Measurements from ENCODE around the gene WDR5B. TPM values are rescaled to one million over a fixed set of nuclear protein-coding genes. Genes with fewer than 3 reads are reported as not detected.
"Not testable (repeated sequence)": the region's sequence is repeated elsewhere in the genome, so short reads cannot be mapped to it uniquely, and the experiment has no call there.

The WDR5B gene
- total and polyA plus RNA-seq, 2 of the 8 experiments (the other 6 are each of a cell fraction or from before 2014, with no cell fraction given) = 1.9 to 3.5 TPM

- FAIRE-seq; H2BK12ac ChIP-seq (ENCODE audit: low read depth, low read length); H3K56ac ChIP-seq (replicated peaks; ENCODE audit: insufficient read length, low read depth, low read length); H3K27me3 ChIP-seq (replicated peaks in 1 of 4; ENCODE audit: control insufficient read depth in 3 of 4, extremely low read depth in 1 of 4, insufficient read depth in 3 of 4, low read length in 3 of 4); H3K23me2 ChIP-seq (ENCODE audit: low read depth, low read length); DNase-seq (ENCODE audit: low read depth in 1 of 2, low spot score in 2 of 2); H4K20me1 ChIP-seq (replicated peaks in 1 of 2; ENCODE audit: control insufficient read depth in 1 of 2, insufficient read depth in 2 of 2, low read length in 2 of 2); H3K4me2 ChIP-seq (ENCODE audit: insufficient read depth in 1 of 2, low read depth in 2 of 2, low read length in 2 of 2); H4K5ac ChIP-seq (ENCODE audit: insufficient read length, low read depth, low read length); H3K4me3 ChIP-seq (ENCODE audit: extremely low read depth in 1 of 4, insufficient read depth in 2 of 4, low read depth in 3 of 4, low read length in 4 of 4); H3K4me1 ChIP-seq (replicated peaks in 1 of 4; ENCODE audit: control insufficient read depth in 3 of 4, insufficient read depth in 4 of 4, low read length in 3 of 4); H2BK20ac ChIP-seq (ENCODE audit: low read length); H2BK5ac ChIP-seq (ENCODE audit: low read depth, low read length); H3K79me2 ChIP-seq (ENCODE audit: control insufficient read depth in 1 of 2, insufficient read depth in 2 of 2, low read length in 2 of 2); H2AFZ ChIP-seq (ENCODE audit: low read length); H2BK120ac ChIP-seq (replicated peaks; ENCODE audit: low read depth, low read length); H3K14ac ChIP-seq (ENCODE audit: insufficient read length); H4K91ac ChIP-seq (replicated peaks; ENCODE audit: insufficient read length, low read length); H2AK5ac ChIP-seq (ENCODE audit: low read depth, low read length); H3K79me1 ChIP-seq (ENCODE audit: low read depth, low read length); H3K4ac ChIP-seq (replicated peaks; ENCODE audit: insufficient read length, low read depth, low read length); H3K18ac ChIP-seq (ENCODE audit: extremely low read depth, low read length); H3K9me3 ChIP-seq (ENCODE audit: insufficient read depth in 2 of 2, low read depth in 1 of 2, low read length in 1 of 2); H4K8ac ChIP-seq (ENCODE audit: extremely low read depth, insufficient read depth, low read length); H2BK15ac ChIP-seq (ENCODE audit: low read length); H3K27ac ChIP-seq (ENCODE audit: low read depth, low read length); H3K9ac ChIP-seq (replicated peaks in 1 of 4; ENCODE audit: extremely low read depth in 1 of 4, low read depth in 3 of 4, low read length in 3 of 4); H3K23ac ChIP-seq (ENCODE audit: insufficient read length): not testable (repeated sequence)
- WGBS, 2 experiments (ENCODE audit: extremely low coverage in 1 of 2, insufficient coverage in 1 of 2, insufficient read length in 1 of 2, insufficient replicate concordance in 2 of 2, low coverage in 1 of 2, low lambda C conversion rate in 2 of 2, missing lambda C conversion rate in 1 of 2) = 91% methylated on average over 10 of the region's 10 CpGs; no CpG with 5 or more reads in 1 of the 2 experiments
- H3K36me3 ChIP-seq (ENCODE audit: control insufficient read depth in 2 of 4, insufficient read depth in 4 of 4, low read length in 3 of 4) = peaks cover 6 to 71% (median 31%) of the 10 kb centered on the region in 4 experiments
- ChIA-PET CTCF (ENCODE audit: partially characterized antibody) (interaction anchor here (1.6 kb wide), 1 partner anchor 9 kb away, joined by 5 read pairs; no protein-coding TSS in a partner anchor), POLR2A (ENCODE audit: partially characterized antibody) (interaction anchor here (0.6 to 3.3 kb wide), 2 partner anchors 17 to 18 kb away, joined by 4 to 14 read pairs; partner anchors contain the start of genes FAM162A and MIX23)
Measured at GRCh38 chr3:122365582-122366378, 50.1 kb downstream of the WDR5B start.
